Prostate gland (tissue), 2 donors: Measurements from ENCODE around the gene ATP2A2. TPM values are rescaled to one million over a fixed set of nuclear protein-coding genes. Genes with fewer than 3 reads are reported as not detected.

ENCODE experiments used
- DNase-seq: peaks from one replicate; pipeline ENCODE4 v3.0.0-alpha.2; 2019; ENCODE audit warnings: low spot score
- H3K27ac ChIP-seq, 2 donors: fragments of 200-600 bp; sonication (generic); 2 replicates each; pipeline ENCODE4 v1.5.1; 2017 to 2019
- H3K27me3 ChIP-seq: fragments of 200-600 bp; sonication (generic); replicated peaks from 2 replicates; pipeline ENCODE4 v1.5.1; 2019; ENCODE audit not compliant: insufficient read depth
- H3K36me3 ChIP-seq, 2 donors: fragments of 200-600 bp; sonication (generic); 1 replicate in 1 of 2; 2 replicates in 1 of 2; pipeline versions ENCODE4 v1.5.1 to v1.8.1; 2017 to 2019
- H3K4me1 ChIP-seq: fragments of 200-600 bp; sonication (generic); replicated peaks from 2 replicates; pipeline ENCODE4 v1.5.1; 2019
- H3K4me3 ChIP-seq, 2 donors: fragments of 200-600 bp; sonication (generic); 2 replicates each; pipeline ENCODE4 v1.5.1; 2017 to 2019
- H3K9me3 ChIP-seq: fragments of 200-600 bp; sonication (generic); 2 replicates; pipeline ENCODE4 v1.5.1; 2017
- CTCF ChIP-seq, 4 experiments: fragments of 200-600 bp in 2 of 4; fragments of 450-650 bp in 2 of 4; sonication (generic) in 2 of 4; IDR thresholded peaks; 1 replicate in 3 of 4; 2 replicates in 1 of 4; pipeline ENCODE4 v1.5.1; 2016 to 2019; ENCODE audit warnings: antibody characterized with exemption in 4 of 4, mild to moderate bottlenecking in 2 of 4, moderate library complexity in 2 of 4
- POLR2A ChIP-seq: fragments of 450-650 bp; IDR thresholded peaks from one replicate; pipeline ENCODE4 v1.6.1; 2016; ENCODE audit warnings: antibody characterized with exemption, mild to moderate bottlenecking
- POLR2AphosphoS5 ChIP-seq: sonication (generic); formaldehyde crosslinking; IDR thresholded peaks from one replicate; pipeline ENCODE4 v1.6.1; 2017; ENCODE audit warnings: antibody characterized with exemption
- WGBS: methylation state at CpG from one replicate; pipeline ENCODE4 v1.1.5; 2018; 5-methylcytosine and 5-hydroxymethylcytosine counted together
- intact Hi-C: fragments of 100-400 bp; cut with DNase I; formaldehyde crosslinking; loops from one replicate; pipeline ENCODE4 v1.14.2; 2022
- total RNA-seq, 2 donors: library from RNA; depleted of rRNA; stranded (reverse); fragments of >200 nt; gene quantifications; one replicate each; pipeline ENCODE4 v1.1.0, GENCODE V29; 2016

The ATP2A2 gene
- total RNA-seq, 2 donors from 2014 or later = 121 to 209 TPM

DNA sequence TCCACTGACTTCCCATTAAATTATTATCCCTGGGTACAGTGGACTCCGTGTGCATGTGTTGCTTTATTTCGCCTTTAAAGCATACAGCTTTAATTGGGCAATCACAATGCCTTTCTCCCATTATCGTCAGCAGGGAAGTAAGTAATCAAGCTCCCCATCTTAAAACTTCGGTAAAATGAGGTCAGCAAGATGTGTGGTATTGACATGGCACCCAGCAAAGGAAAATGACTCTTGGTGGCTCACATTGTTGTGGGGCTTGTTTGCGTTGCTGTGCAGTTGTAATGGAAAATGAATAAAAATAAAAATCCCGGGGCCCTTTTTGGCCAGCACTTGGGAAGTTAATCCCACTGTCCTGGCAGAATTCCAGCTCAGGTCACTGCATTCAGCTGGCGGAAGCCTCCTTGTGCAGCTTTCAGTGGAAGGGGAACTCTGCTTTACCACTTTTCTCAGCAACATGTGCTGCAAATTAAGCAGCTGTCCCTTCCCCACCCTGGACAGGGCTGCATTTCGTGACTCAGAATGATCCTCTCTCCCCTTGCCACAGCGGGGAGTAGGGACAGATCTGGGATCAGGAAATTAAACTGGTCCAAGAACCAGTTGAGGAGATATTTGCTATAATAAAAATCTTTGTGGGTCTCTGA is 13.9 kb upstream of the ATP2A2 start:
- no peak for DNase-seq
- H3K27ac ChIP-seq = peak overlapping the region; percentile 41 to 53
- H3K36me3 ChIP-seq = no peaks in the 10 kb centered on the region
- intact Hi-C loops = no loop called here
- H3K4me1 ChIP-seq = no peaks in the 10 kb centered on the region
- 9% methylated on average over 9 of the region's 9 CpGs for WGBS
- H3K4me3 ChIP-seq = no peak overlapping the region
- no peaks in the 10 kb centered on the region for H3K27me3 ChIP-seq
- no peaks in the 10 kb centered on the region for H3K9me3 ChIP-seq
- TF ChIP-seq POLR2AphosphoS5 (no peak), CTCF (IDR thresholded peaks at IDR 0.05) (no peak), POLR2A (no peak)

DNA sequence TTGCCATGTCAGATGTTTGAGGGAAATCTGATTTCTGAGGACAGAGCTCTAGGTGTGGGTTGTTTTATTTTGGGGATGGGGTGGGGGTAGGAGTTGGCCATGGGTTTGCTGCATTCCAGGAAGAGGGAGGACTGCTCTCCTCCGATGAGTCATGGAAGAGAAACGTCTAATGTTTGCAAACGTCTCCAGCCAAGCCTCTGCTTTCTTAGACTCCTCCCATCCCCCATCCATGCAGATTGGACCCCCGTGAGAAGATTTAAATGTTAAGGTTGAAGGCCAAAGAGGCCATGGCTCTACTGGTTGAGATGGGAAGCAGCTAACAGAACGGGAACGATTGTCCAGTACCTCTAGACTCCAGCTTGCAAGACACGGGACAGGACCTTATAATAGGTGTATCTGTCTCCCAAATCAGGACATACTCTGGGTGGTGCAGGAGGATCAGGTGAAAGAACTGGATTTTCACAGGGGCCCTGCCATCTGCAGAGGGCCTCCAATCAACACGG is 11.4 kb upstream of the ATP2A2 start:
- 27% methylated on average over 8 of the region's 8 CpGs for WGBS
- Histone ChIP-seq H3K36me3 (no peaks in the 10 kb centered on the region), H3K27ac (peak overlapping the region; percentile 58 to 65), H3K27me3 (no peaks in the 10 kb centered on the region), H3K4me1 (no peaks in the 10 kb centered on the region), H3K9me3 (no peaks in the 10 kb centered on the region), H3K4me3 (no peak overlapping the region)
- no peak for DNase-seq
- TF ChIP-seq CTCF (IDR thresholded peaks at IDR 0.05) (no peak), POLR2AphosphoS5 (peak; percentile 5)
- intact Hi-C loops = loop anchor here (2.0 kb wide), 1 partner anchor 23 kb away; no protein-coding TSS in a partner anchor

DNA sequence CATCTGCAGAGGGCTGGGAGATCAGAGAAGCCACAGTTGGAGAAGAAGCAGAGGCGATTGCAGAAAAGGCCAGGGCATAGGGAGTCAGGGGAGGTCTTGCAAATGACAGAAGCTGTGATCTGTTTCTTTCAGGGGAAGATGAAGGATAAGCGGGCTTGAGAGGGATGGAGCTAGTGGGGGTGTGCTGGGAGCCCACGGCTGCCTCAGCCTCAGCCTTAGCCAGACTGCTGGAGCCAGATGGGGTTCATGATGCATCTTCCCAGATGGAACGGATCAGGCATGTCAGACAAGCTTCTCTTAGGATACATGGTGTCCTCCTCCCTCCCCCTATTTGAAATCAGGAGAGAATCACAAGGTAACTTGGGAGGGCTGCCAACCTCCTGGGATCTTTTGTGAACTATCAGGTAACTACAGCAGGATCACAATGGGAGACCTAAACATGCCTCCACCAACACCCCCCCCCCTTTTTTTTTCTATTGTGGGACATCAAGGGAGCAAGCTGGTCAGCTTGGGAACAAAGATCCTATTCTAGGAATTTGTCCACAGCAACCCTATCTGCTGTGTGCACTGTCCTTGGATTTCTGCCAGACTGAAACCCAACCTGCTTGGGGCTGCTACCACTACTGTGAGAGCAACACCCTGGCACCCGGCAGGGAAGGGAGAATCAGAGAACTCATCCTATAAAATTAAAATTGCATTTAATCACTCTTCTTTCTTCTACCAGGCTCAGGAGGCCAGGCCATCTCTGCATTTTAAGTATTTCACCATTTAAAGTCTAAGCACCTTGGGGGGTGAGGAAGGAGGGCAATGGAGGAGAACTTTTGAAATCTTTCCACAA is 10.7 kb upstream of the ATP2A2 start:
- Histone ChIP-seq H3K27ac (peak overlapping the region; percentile 58 to 65), H3K36me3 (no peaks in the 10 kb centered on the region), H3K9me3 (no peaks in the 10 kb centered on the region), H3K4me1 (no peaks in the 10 kb centered on the region), H3K4me3 (no peak overlapping the region), H3K27me3 (no peaks in the 10 kb centered on the region)
- TF ChIP-seq POLR2AphosphoS5 (peak; percentile 63), CTCF (IDR thresholded peaks at IDR 0.05) (no peak)
- intact Hi-C loops = loop anchor here (2.0 kb wide), 1 partner anchor 24 kb away; no protein-coding TSS in a partner anchor
- WGBS = 24% methylated on average over 5 of the region's 5 CpGs
- DNase-seq = peak; percentile 74

GRCh38 chr12:110271015-110271414 is 10.0 kb upstream of the ATP2A2 start:
- H3K9me3 ChIP-seq = no peaks in the 10 kb centered on the region
- WGBS = 73% methylated on average over 2 of the region's 2 CpGs
- peak overlapping the region; percentile 58 to 65 for H3K27ac ChIP-seq
- H3K27me3 ChIP-seq = no peaks in the 10 kb centered on the region
- H3K36me3 ChIP-seq = no peaks in the 10 kb centered on the region
- DNase-seq = no peak
- no peaks in the 10 kb centered on the region for H3K4me1 ChIP-seq
- no peak overlapping the region for H3K4me3 ChIP-seq
- intact Hi-C loops = loop anchor here (2.0 kb wide), 1 partner anchor 24 kb away; no protein-coding TSS in a partner anchor
- TF ChIP-seq POLR2AphosphoS5 (no peak), CTCF (IDR thresholded peaks at IDR 0.05) (no peak), POLR2A (no peak)
